ENCODE results near the gene MYO5A.
"Not testable (repeated sequence)": the region's sequence is repeated elsewhere in the genome, so short reads cannot be mapped to it uniquely, and the experiment has no call there.

MYO5A gene

GRCh38 chr15:52290800-52291199 lies 237.9 kb downstream of the MYO5A start:
- peaks cover 2 to 40% (median 11%) of the 10 kb centered on the region in 5 donors for H3K4me1 ChIP-seq (ENCODE audit: control insufficient read depth in 5 of 5, insufficient read depth in 5 of 5, low read length in 5 of 5)
- H3K4me3 ChIP-seq (ENCODE audit: low read depth in 1 of 5, low read length in 5 of 5) = no peak overlapping the region
- H3K9me3 ChIP-seq (ENCODE audit: control insufficient read depth in 5 of 5, low read length in 5 of 5) = no peaks in the 10 kb centered on the region
- no peak overlapping the region for H3K9ac ChIP-seq (ENCODE audit: low read length in 5 of 5)
- H3K27ac ChIP-seq (ENCODE audit: low read depth, low read length) = no peak overlapping the region
- peaks cover 4 to 20% (median 14%) of the 10 kb centered on the region in 5 donors for H3K27me3 ChIP-seq (ENCODE audit: control insufficient read depth in 5 of 5, insufficient read depth in 4 of 5, low read length in 5 of 5)
- H3K36me3 ChIP-seq (ENCODE audit: control insufficient read depth in 5 of 5, insufficient read depth in 5 of 5, low read length in 5 of 5) = no peaks in the 10 kb centered on the region

- Histone ChIP-seq H3K27me3 (ENCODE audit: control insufficient read depth in 5 of 5, insufficient read depth in 4 of 5, low read length in 5 of 5) (peaks cover 4 to 17% (median 12%) of the 10 kb centered on the region in 5 donors), H3K9me3 (ENCODE audit: control insufficient read depth in 5 of 5, low read length in 5 of 5) (no peaks in the 10 kb centered on the region), H3K9ac (ENCODE audit: low read length in 5 of 5) (no peak overlapping the region), H3K27ac (ENCODE audit: low read depth, low read length) (no peak overlapping the region), H3K4me1 (ENCODE audit: control insufficient read depth in 5 of 5, insufficient read depth in 5 of 5, low read length in 5 of 5) (peaks cover 2 to 40% (median 7%) of the 10 kb centered on the region in 5 donors), H3K36me3 (ENCODE audit: control insufficient read depth in 5 of 5, insufficient read depth in 5 of 5, low read length in 5 of 5) (no peaks in the 10 kb centered on the region), H3K4me3 (ENCODE audit: low read depth in 1 of 5, low read length in 5 of 5) (no peak overlapping the region)
Observed at GRCh38 chr15:52290329-52290728, 238.4 kb downstream of the MYO5A start.

- H3K9ac ChIP-seq (ENCODE audit: low read length in 5 of 5) = no peak overlapping the region
- no peaks in the 10 kb centered on the region for H3K9me3 ChIP-seq (ENCODE audit: control insufficient read depth in 5 of 5, low read length in 5 of 5)
- H3K4me1 ChIP-seq (ENCODE audit: control insufficient read depth in 5 of 5, insufficient read depth in 5 of 5, low read length in 5 of 5) = peaks cover 0 to 35% (median 2%) of the 10 kb centered on the region in 5 donors
- no peak overlapping the region for H3K4me3 ChIP-seq (ENCODE audit: low read depth in 1 of 5, low read length in 5 of 5)
- H3K36me3 ChIP-seq (ENCODE audit: control insufficient read depth in 5 of 5, insufficient read depth in 5 of 5, low read length in 5 of 5) = no peaks in the 10 kb centered on the region
- H3K27me3 ChIP-seq (ENCODE audit: control insufficient read depth in 5 of 5, insufficient read depth in 4 of 5, low read length in 5 of 5) = peaks cover 0 to 11% (median 7%) of the 10 kb centered on the region in 5 donors
- no peak overlapping the region for H3K27ac ChIP-seq (ENCODE audit: low read depth, low read length)
Observed at GRCh38 chr15:52289629-52290081, 239.0 kb downstream of the MYO5A start.

GRCh38 chr15:52288986-52289385 lies 239.7 kb downstream of the MYO5A start:
- H3K27me3 ChIP-seq (ENCODE audit: control insufficient read depth in 5 of 5, insufficient read depth in 4 of 5, low read length in 5 of 5) = peaks cover 0 to 10% (median 6%) of the 10 kb centered on the region in 5 donors
- H3K9me3 ChIP-seq (ENCODE audit: control insufficient read depth in 5 of 5, low read length in 5 of 5) = no peaks in the 10 kb centered on the region
- H3K27ac ChIP-seq (ENCODE audit: low read depth, low read length) = no peak overlapping the region
- no peak overlapping the region for H3K4me3 ChIP-seq (ENCODE audit: low read depth in 1 of 5, low read length in 5 of 5)
- peaks cover 0 to 30% (median 2%) of the 10 kb centered on the region in 5 donors for H3K4me1 ChIP-seq (ENCODE audit: control insufficient read depth in 5 of 5, insufficient read depth in 5 of 5, low read length in 5 of 5)
- H3K9ac ChIP-seq (ENCODE audit: low read length in 5 of 5) = no peak overlapping the region
- H3K36me3 ChIP-seq (ENCODE audit: control insufficient read depth in 5 of 5, insufficient read depth in 5 of 5, low read length in 5 of 5) = no peaks in the 10 kb centered on the region

GRCh38 chr15:52288051-52288942 lies 240.4 kb downstream of the MYO5A start:
- Histone ChIP-seq H3K9ac (ENCODE audit: low read length in 5 of 5) (no peak overlapping the region), H3K27ac (ENCODE audit: low read depth, low read length) (no peak overlapping the region), H3K4me3 (ENCODE audit: low read depth in 1 of 5, low read length in 5 of 5) (no peak overlapping the region), H3K36me3 (ENCODE audit: control insufficient read depth in 5 of 5, insufficient read depth in 5 of 5, low read length in 5 of 5) (no peaks in the 10 kb centered on the region), H3K4me1 (ENCODE audit: control insufficient read depth in 5 of 5, insufficient read depth in 5 of 5, low read length in 5 of 5) (peaks cover 0 to 25% (median 2%) of the 10 kb centered on the region in 5 donors), H3K27me3 (ENCODE audit: control insufficient read depth in 5 of 5, insufficient read depth in 4 of 5, low read length in 5 of 5) (peaks cover 0 to 9% (median 4%) of the 10 kb centered on the region in 5 donors), H3K9me3 (ENCODE audit: control insufficient read depth in 5 of 5, low read length in 5 of 5) (no peaks in the 10 kb centered on the region)

- no peak overlapping the region for H3K27ac ChIP-seq (ENCODE audit: low read depth, low read length)
- H3K4me1 ChIP-seq (ENCODE audit: control insufficient read depth in 5 of 5, insufficient read depth in 5 of 5, low read length in 5 of 5) = peaks cover 0 to 21% (median 0%) of the 10 kb centered on the region in 5 donors
- no peaks in the 10 kb centered on the region for H3K9me3 ChIP-seq (ENCODE audit: control insufficient read depth in 5 of 5, low read length in 5 of 5)
- peaks cover 0 to 3% (median 0%) of the 10 kb centered on the region in 5 donors for H3K36me3 ChIP-seq (ENCODE audit: control insufficient read depth in 5 of 5, insufficient read depth in 5 of 5, low read length in 5 of 5)
- H3K9ac ChIP-seq (ENCODE audit: low read length in 5 of 5) = no peak overlapping the region
- no peak overlapping the region for H3K4me3 ChIP-seq (ENCODE audit: low read depth in 1 of 5, low read length in 5 of 5)
- H3K27me3 ChIP-seq (ENCODE audit: control insufficient read depth in 5 of 5, insufficient read depth in 4 of 5, low read length in 5 of 5) = peaks cover 0 to 2% (median 2%) of the 10 kb centered on the region in 5 donors
Observed at GRCh38 chr15:52287114-52287513, 241.6 kb downstream of the MYO5A start.

GRCh38 chr15:52285941-52286340 lies 242.7 kb downstream of the MYO5A start:
- H3K4me3 ChIP-seq (ENCODE audit: low read depth in 1 of 5, low read length in 5 of 5); H3K9me3 ChIP-seq (ENCODE audit: control insufficient read depth in 5 of 5, low read length in 5 of 5); H3K27me3 ChIP-seq (ENCODE audit: control insufficient read depth in 5 of 5, insufficient read depth in 4 of 5, low read length in 5 of 5); H3K9ac ChIP-seq (ENCODE audit: low read length in 5 of 5); H3K36me3 ChIP-seq (ENCODE audit: control insufficient read depth in 5 of 5, insufficient read depth in 5 of 5, low read length in 5 of 5); H3K27ac ChIP-seq (ENCODE audit: low read depth, low read length): not testable (repeated sequence)
- peaks cover 0 to 21% (median 0%) of the 10 kb centered on the region in 5 donors for H3K4me1 ChIP-seq (ENCODE audit: control insufficient read depth in 5 of 5, insufficient read depth in 5 of 5, low read length in 5 of 5)

GRCh38 chr15:52284164-52284563 lies 244.5 kb downstream of the MYO5A start:
- Histone ChIP-seq H3K9me3 (ENCODE audit: control insufficient read depth in 5 of 5, low read length in 5 of 5) (no peaks in the 10 kb centered on the region), H3K4me3 (ENCODE audit: low read depth in 1 of 5, low read length in 5 of 5) (no peak overlapping the region), H3K27me3 (ENCODE audit: control insufficient read depth in 5 of 5, insufficient read depth in 4 of 5, low read length in 5 of 5) (peaks cover 0 to 2% (median 2%) of the 10 kb centered on the region in 5 donors), H3K4me1 (ENCODE audit: control insufficient read depth in 5 of 5, insufficient read depth in 5 of 5, low read length in 5 of 5) (peaks cover 0 to 10% (median 0%) of the 10 kb centered on the region in 5 donors), H3K27ac (ENCODE audit: low read depth, low read length) (no peak overlapping the region), H3K36me3 (ENCODE audit: control insufficient read depth in 5 of 5, insufficient read depth in 5 of 5, low read length in 5 of 5) (peaks cover 0 to 3% (median 3%) of the 10 kb centered on the region in 5 donors), H3K9ac (ENCODE audit: low read length in 5 of 5) (no peak overlapping the region)

GRCh38 chr15:52283281-52283680 lies 245.4 kb downstream of the MYO5A start:
- H3K27ac ChIP-seq (ENCODE audit: low read depth, low read length) = no peak overlapping the region
- no peaks in the 10 kb centered on the region for H3K9me3 ChIP-seq (ENCODE audit: control insufficient read depth in 5 of 5, low read length in 5 of 5)
- no peak overlapping the region for H3K4me3 ChIP-seq (ENCODE audit: low read depth in 1 of 5, low read length in 5 of 5)
- no peak overlapping the region for H3K9ac ChIP-seq (ENCODE audit: low read length in 5 of 5)
- H3K36me3 ChIP-seq (ENCODE audit: control insufficient read depth in 5 of 5, insufficient read depth in 5 of 5, low read length in 5 of 5) = peaks cover 0 to 9% (median 7%) of the 10 kb centered on the region in 5 donors
- peaks cover 0 to 2% (median 0%) of the 10 kb centered on the region in 5 donors for H3K4me1 ChIP-seq (ENCODE audit: control insufficient read depth in 5 of 5, insufficient read depth in 5 of 5, low read length in 5 of 5)
- H3K27me3 ChIP-seq (ENCODE audit: control insufficient read depth in 5 of 5, insufficient read depth in 4 of 5, low read length in 5 of 5) = peaks cover 0 to 2% (median 2%) of the 10 kb centered on the region in 5 donors

GRCh38 chr15:52282418-52282817 lies 246.3 kb downstream of the MYO5A start:
- Histone ChIP-seq H3K9me3 (ENCODE audit: control insufficient read depth in 5 of 5, low read length in 5 of 5) (no peaks in the 10 kb centered on the region), H3K27me3 (ENCODE audit: control insufficient read depth in 5 of 5, insufficient read depth in 4 of 5, low read length in 5 of 5) (peaks cover 0 to 2% (median 2%) of the 10 kb centered on the region in 5 donors), H3K36me3 (ENCODE audit: control insufficient read depth in 5 of 5, insufficient read depth in 5 of 5, low read length in 5 of 5) (peaks cover 0 to 17% (median 11%) of the 10 kb centered on the region in 5 donors), H3K9ac (ENCODE audit: low read length in 5 of 5) (no peak overlapping the region), H3K4me3 (ENCODE audit: low read depth in 1 of 5, low read length in 5 of 5) (no peak overlapping the region), H3K27ac (ENCODE audit: low read depth, low read length) (no peak overlapping the region), H3K4me1 (ENCODE audit: control insufficient read depth in 5 of 5, insufficient read depth in 5 of 5, low read length in 5 of 5) (no peaks in the 10 kb centered on the region)

All from subcutaneous abdominal adipose tissue (tissue), 5 donors.